Body of pancreas (tissue), 4 donors: ENCODE data around the gene SPOCK2. TPM values are rescaled to one million over a fixed set of nuclear protein-coding genes. Genes with fewer than 3 reads are reported as not detected.
A peak's percentile ranks its signal among the peaks of the same experiment; 100 is the strongest.

Source experiments
- ATAC-seq: fragments of 150-250 bp; one replicate; pipeline ENCODE4 v1.9.1; 2016
- DNase-seq, 4 donors: peaks; one replicate each; pipeline ENCODE4 v3.0.0-alpha.2; 2019
- H3K27ac ChIP-seq, 4 donors: fragments of 200-600 bp; sonication (generic); 1 replicate in 3 of 4; 2 replicates in 1 of 4; pipeline versions ENCODE4 v1.5.1 to v1.6.1; 2016 to 2019; ENCODE audit warnings: mild to moderate bottlenecking in 1 of 4, mixed read lengths in 1 of 4, moderate library complexity in 1 of 4
- H3K27me3 ChIP-seq, 2 donors: fragments of 200-600 bp; sonication (generic); one replicate each; pipeline ENCODE4 v1.6.0; 2016; ENCODE audit warnings: mild to moderate bottlenecking in 1 of 2
- H3K36me3 ChIP-seq, 2 donors: fragments of 200-600 bp; sonication (generic); replicated peaks in 1 of 2; 2 replicates each; pipeline ENCODE4 v1.5.1; 2016; ENCODE audit warnings: low read depth in 2 of 2; ENCODE audit not compliant: insufficient read depth in 1 of 2
- H3K4me1 ChIP-seq: fragments of 200-600 bp; sonication (generic); one replicate; pipeline ENCODE4 v1.6.0; 2016
- H3K4me3 ChIP-seq, 2 donors: fragments of 200-600 bp; sonication (generic); 1 replicate in 1 of 2; 2 replicates in 1 of 2; pipeline ENCODE4 v1.5.1; 2016 to 2019
- H3K9me3 ChIP-seq, 3 donors: fragments of 200-600 bp; sonication (generic); 1 replicate in 2 of 3; 2 replicates in 1 of 3; pipeline ENCODE4 v1.5.1; 2016
- POLR2A ChIP-seq, 3 donors: fragments of 450-650 bp; IDR thresholded peaks; one replicate each; pipeline ENCODE4 v1.6.1; 2016; ENCODE audit warnings: antibody characterized with exemption in 3 of 3, mild to moderate bottlenecking in 2 of 3
- WGBS, 2 donors: methylation state at CpG; one replicate each; pipeline ENCODE4 v1.1.5; 2017; 5-methylcytosine and 5-hydroxymethylcytosine counted together
- intact Hi-C: fragments of 100-400 bp; cut with DNase I; formaldehyde crosslinking; loops from one replicate; pipeline ENCODE4 v1.15.1; 2023
- total RNA-seq, 2 donors: library from RNA; depleted of rRNA; stranded (reverse); fragments of >200 nt; gene quantifications; one replicate each; pipeline ENCODE4 v1.1.0, GENCODE V29; 2016
- TF ChIP-seq, protein P1 (sequence below), 7 experiments: fragments of 450-650 bp in 4 of 7; fragments of 200-600 bp in 3 of 7; sonication (generic) in 3 of 7; IDR thresholded peaks; one replicate each; pipeline ENCODE4 v1.5.1; 2016 to 2019; ENCODE audit warnings: antibody characterized with exemption in 7 of 7

Gene SPOCK2
- total RNA-seq, 2 donors from 2014 or later: 2.0 to 7.3 TPM

DNA sequence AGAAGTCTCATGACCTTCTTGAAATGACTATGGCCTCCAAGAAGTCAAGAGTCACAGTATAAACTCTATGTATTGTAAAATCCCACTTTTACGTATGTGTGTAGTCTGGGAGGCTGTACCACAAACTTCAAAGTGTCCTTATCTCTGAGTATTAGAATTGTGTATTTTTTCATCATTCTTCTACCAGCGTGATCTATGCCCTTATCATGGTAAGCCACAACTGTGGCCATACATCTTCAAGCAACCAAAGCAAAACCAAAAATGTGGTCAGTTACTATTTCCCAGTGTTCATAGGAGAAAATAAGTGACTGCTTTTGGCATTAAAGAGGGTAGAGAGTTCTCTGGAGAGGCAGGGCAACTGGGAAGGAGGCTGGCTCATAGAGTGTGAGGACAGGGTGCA is 42.8 kb downstream of the SPOCK2 start:
- intact Hi-C loops: loop anchor here (10.0 kb wide), 1 partner anchor 299 kb away; no protein-coding TSS in a partner anchor
- Histone ChIP-seq H3K27me3 (no peaks in the 10 kb centered on the region), H3K9me3 (no peaks in the 10 kb centered on the region), H3K4me1 (peaks cover 11% of the 10 kb centered on the region), H3K36me3 (no peaks in the 10 kb centered on the region), H3K27ac (no peak overlapping the region), H3K4me3 (no peak overlapping the region)
- no peak for DNase-seq
- no peak for ATAC-seq
- 88 to 92% methylated on average over 2 of the region's 2 CpGs for WGBS, 2 donors
- TF ChIP-seq, protein P1, sequence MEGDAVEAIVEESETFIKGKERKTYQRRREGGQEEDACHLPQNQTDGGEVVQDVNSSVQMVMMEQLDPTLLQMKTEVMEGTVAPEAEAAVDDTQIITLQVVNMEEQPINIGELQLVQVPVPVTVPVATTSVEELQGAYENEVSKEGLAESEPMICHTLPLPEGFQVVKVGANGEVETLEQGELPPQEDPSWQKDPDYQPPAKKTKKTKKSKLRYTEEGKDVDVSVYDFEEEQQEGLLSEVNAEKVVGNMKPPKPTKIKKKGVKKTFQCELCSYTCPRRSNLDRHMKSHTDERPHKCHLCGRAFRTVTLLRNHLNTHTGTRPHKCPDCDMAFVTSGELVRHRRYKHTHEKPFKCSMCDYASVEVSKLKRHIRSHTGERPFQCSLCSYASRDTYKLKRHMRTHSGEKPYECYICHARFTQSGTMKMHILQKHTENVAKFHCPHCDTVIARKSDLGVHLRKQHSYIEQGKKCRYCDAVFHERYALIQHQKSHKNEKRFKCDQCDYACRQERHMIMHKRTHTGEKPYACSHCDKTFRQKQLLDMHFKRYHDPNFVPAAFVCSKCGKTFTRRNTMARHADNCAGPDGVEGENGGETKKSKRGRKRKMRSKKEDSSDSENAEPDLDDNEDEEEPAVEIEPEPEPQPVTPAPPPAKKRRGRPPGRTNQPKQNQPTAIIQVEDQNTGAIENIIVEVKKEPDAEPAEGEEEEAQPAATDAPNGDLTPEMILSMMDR (IDR thresholded peaks at IDR 0.05): no peak
- no peak for TF ChIP-seq POLR2A (IDR thresholded peaks at IDR 0.05)

DNA sequence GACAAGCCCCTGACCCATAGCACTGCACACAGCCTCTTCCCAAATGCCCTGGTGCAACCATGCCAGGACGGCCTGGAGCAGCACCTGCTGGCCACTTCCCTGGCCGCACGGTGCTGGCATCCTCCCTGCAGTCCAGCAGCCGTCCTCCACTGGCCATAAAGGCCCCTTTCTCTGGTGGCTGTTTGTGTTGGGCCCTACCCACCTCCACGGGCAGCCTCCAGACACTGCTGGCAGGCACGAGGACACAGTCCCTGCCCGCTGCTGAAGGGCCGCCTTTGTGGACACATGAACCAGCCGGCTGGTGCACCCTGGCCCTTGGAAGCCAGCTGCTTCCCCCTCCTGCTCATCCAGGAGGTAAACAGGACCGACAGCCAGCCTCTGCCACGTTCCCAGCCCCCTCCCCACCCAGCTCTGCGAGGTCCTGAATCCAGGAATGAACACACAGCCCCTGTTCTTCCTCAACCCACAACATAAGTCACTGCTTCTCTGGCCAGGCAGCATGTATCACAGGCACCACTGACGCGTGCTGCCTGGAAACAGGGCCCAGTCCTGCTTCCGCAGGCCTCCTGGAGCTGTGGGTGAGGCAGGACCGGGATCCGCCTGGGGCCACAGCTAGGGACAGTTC is 43.8 kb downstream of the SPOCK2 start:
- Histone ChIP-seq H3K27ac (peak overlapping the region in 3 of 4 donors; percentile 50 to 77 (median 56)), H3K36me3 (no peaks in the 10 kb centered on the region), H3K9me3 (no peaks in the 10 kb centered on the region), H3K27me3 (no peaks in the 10 kb centered on the region), H3K4me1 (peaks cover 11% of the 10 kb centered on the region), H3K4me3 (no peak overlapping the region)
- ATAC-seq: peak; percentile 41
- WGBS, 2 donors: 45 to 56% methylated on average over 10 to 17 of the region's 17 CpGs
- intact Hi-C loops: loop anchor here (10.0 kb wide), 1 partner anchor 300 kb away; no protein-coding TSS in a partner anchor
- TF ChIP-seq, protein P1 (IDR thresholded peaks at IDR 0.05): peak in 6 of 7 experiments; percentile 7 to 57 (median 46)
- no peak for TF ChIP-seq POLR2A (IDR thresholded peaks at IDR 0.05)
- peak; percentile 33 to 57 (median 46) for DNase-seq

DNA sequence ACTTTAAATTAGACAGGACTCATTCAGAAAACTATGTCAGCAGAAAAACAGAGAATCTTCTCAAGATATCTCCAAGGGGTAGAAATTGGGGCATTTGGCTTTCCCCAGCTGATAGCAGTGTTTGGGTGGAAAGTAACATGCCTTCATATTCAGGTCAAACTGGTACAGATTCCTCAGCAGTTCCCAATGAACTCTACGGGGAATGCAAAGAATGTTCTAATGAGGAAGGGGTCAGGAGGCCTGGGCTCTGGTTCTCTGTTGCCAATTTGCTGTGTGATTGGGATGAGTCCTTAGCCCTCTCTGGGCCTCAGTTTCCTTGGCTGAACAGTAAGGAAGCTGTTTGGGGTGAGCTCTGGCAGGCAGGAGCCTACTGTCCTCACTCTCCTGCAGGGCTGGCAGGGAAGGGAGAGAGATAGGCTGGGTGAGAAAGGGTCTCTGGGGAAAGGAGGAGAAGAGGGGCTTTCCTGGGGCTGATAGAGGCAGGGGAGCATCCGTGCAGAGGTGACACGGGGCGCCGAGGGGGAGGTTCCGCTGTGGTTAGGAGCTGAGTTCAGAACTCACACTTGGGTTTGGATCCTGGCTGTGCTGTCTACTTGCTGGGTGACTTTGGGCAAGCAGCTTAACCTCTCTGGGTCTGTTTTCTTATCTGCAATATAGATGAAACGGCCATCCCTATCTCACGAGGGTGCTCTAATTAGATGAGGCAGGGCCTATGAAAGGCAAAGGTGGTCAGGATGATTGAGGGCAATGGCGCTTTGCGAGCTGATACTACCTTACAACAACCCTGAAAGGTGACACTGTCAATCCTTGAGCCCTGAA is 45.1 kb downstream of the SPOCK2 start:
- Histone ChIP-seq H3K27ac (peak overlapping the region in 1 of 4 donors; percentile 20), H3K27me3 (no peaks in the 10 kb centered on the region), H3K4me1 (peaks cover 16% of the 10 kb centered on the region), H3K9me3 (no peaks in the 10 kb centered on the region), H3K4me3 (no peak overlapping the region), H3K36me3 (no peaks in the 10 kb centered on the region)
- TF ChIP-seq, protein P1 (IDR thresholded peaks at IDR 0.05): no peak
- no peak for TF ChIP-seq POLR2A (IDR thresholded peaks at IDR 0.05)
- intact Hi-C loops: loop anchor here (10.0 kb wide), 1 partner anchor 302 kb away; no protein-coding TSS in a partner anchor
- DNase-seq (no peak), ATAC-seq (no peak)
- WGBS, 2 donors: 84 to 87% methylated on average over 10 of the region's 10 CpGs

DNA sequence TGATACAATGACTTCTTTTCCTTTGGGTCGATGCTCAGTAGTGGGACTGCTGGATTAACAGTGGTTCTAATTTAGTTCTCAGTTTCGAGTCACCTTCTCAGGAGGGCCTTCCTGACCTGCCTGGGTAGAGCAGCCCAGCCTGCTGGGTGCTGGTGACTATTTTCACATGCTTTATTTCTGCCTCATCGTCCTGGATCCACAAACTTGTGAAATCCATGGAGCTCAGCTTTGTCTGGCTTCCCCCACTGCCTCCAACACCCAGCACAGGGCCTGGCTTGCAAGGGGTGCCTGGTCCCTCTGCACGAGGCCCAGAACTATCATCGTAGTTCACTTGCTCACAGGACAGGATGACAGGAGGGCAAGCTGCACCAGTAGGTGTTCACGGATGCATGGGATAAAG is 46.9 kb downstream of the SPOCK2 start:
- peaks cover 29% of the 10 kb centered on the region for H3K4me1 ChIP-seq
- DNase-seq: no peak
- no peaks in the 10 kb centered on the region for H3K36me3 ChIP-seq
- H3K4me3 ChIP-seq: no peak overlapping the region
- no peaks in the 10 kb centered on the region for H3K27me3 ChIP-seq
- no peak for ATAC-seq
- H3K27ac ChIP-seq: no peak overlapping the region
- intact Hi-C loops: loop anchor here (10.0 kb wide), 1 partner anchor 303 kb away; no protein-coding TSS in a partner anchor
- no peak for TF ChIP-seq POLR2A (IDR thresholded peaks at IDR 0.05)
- TF ChIP-seq, protein P1 (IDR thresholded peaks at IDR 0.05): no peak
- H3K9me3 ChIP-seq: no peaks in the 10 kb centered on the region
- 83 to 85% methylated on average over 6 of the region's 6 CpGs for WGBS, 2 donors
